Measurements from ENCODE around the gene ZFHX3.

Gene ZFHX3

GRCh38 chr16:72971370-72971769 is 76.6 kb downstream of the ZFHX3 start:
- H3K9me3 ChIP-seq, result no peaks in the 10 kb centered on the region
- peaks cover 0 to 90% (median 49%) of the 10 kb centered on the region in 4 donors for H3K4me1 ChIP-seq
- no peak for TF ChIP-seq CTCF (IDR thresholded peaks at IDR 0.05)
- intact Hi-C loops (cut with DNase I; ENCODE audit: low total_unique reads), result no loop called here
- H3K4me3 ChIP-seq, result no peak overlapping the region
- no peaks in the 10 kb centered on the region for H3K27me3 ChIP-seq
- no peaks in the 10 kb centered on the region for H3K36me3 ChIP-seq
- H3K27ac ChIP-seq, result peak overlapping the region; percentile 32 to 36
- no peak for DNase-seq

GRCh38 chr16:72970656-72971055 is 77.3 kb downstream of the ZFHX3 start:
- Histone ChIP-seq H3K4me1 (peaks cover 0 to 89% (median 42%) of the 10 kb centered on the region in 4 donors), H3K36me3 (no peaks in the 10 kb centered on the region), H3K4me3 (no peak overlapping the region), H3K27ac (peak overlapping the region; percentile 25 to 36), H3K27me3 (no peaks in the 10 kb centered on the region), H3K9me3 (no peaks in the 10 kb centered on the region)
- no peak for DNase-seq
- intact Hi-C loops (cut with DNase I; ENCODE audit: low total_unique reads), result no loop called here
- TF ChIP-seq CTCF (IDR thresholded peaks at IDR 0.05), result no peak

DNA sequence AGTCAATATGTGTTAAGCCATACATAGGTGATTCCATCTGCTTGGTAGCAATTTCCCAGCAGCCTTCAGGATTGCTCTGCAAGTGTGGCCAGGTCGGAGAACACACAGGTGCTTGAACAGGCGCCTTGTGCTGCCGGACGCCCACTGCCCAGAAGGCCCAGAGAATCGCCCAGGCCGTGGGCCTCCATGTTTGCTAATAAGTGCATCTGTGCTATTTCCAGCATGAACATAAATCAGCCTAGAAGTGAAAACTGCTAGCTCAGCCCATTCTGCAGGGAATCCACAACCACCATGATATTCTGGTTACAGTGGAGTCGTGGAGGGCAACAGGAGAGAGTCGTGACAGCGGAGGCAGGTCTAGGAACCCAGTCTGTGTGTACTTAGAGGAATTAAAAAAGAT is 78.1 kb downstream of the ZFHX3 start:
- H3K4me1 ChIP-seq, result peaks cover 0 to 82% (median 34%) of the 10 kb centered on the region in 4 donors
- no peak for DNase-seq
- no peaks in the 10 kb centered on the region for H3K36me3 ChIP-seq
- intact Hi-C loops (cut with DNase I; ENCODE audit: low total_unique reads), result no loop called here
- no peaks in the 10 kb centered on the region for H3K9me3 ChIP-seq
- H3K27ac ChIP-seq, result peak overlapping the region; percentile 25 to 36
- H3K27me3 ChIP-seq, result no peaks in the 10 kb centered on the region
- no peak overlapping the region for H3K4me3 ChIP-seq
- no peak for TF ChIP-seq CTCF (IDR thresholded peaks at IDR 0.05)

DNA sequence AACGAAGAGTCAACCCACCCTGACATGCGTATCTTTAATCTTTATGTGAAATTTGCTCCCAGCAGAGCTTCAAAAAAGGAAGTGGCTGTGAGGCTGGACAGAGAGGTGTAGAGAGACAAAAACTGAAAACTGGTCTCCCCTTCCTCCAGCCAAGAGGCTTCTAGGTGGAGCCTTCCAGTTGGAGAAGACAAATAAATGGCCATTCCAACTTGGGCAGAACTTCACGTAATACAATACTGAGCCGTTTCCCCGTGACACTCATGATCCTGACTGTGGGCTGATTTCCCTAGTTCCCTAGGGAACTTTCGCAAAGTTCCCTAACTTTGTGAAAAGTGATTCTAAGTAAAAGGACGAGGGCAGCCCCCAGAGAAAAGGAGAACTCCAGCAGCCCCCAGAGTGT is 78.8 kb downstream of the ZFHX3 start:
- Histone ChIP-seq H3K4me3 (no peak overlapping the region), H3K27me3 (no peaks in the 10 kb centered on the region), H3K9me3 (no peaks in the 10 kb centered on the region), H3K27ac (peak overlapping the region; percentile 25 to 36), H3K4me1 (peaks cover 0 to 82% (median 32%) of the 10 kb centered on the region in 4 donors), H3K36me3 (no peaks in the 10 kb centered on the region)
- TF ChIP-seq CTCF (IDR thresholded peaks at IDR 0.05), result no peak
- DNase-seq, result no peak
- intact Hi-C loops (cut with DNase I; ENCODE audit: low total_unique reads), result no loop called here

DNA sequence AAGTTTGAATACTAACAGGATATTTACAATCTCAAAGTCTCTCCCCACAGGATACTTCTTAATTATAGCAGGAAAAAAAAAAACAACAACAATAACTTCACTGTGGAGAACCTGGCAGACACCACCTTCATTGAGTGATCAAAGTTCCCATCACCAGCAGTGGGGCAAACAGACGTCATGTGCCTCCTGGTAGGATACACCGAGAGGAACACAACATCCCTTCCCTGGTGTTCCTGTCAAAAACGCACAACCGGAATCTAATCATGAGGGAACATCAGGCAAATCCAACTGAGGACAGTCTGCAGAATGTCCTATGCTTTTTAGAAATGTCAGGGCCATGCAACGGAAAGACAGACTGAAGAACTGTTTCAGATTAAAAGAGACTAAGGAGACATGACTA is 80.0 kb downstream of the ZFHX3 start:
- intact Hi-C loops (cut with DNase I; ENCODE audit: low total_unique reads), result no loop called here
- Histone ChIP-seq H3K27ac (peak overlapping the region; percentile 25 to 36), H3K27me3 (no peaks in the 10 kb centered on the region), H3K36me3 (no peaks in the 10 kb centered on the region), H3K4me1 (peaks cover 0 to 82% (median 37%) of the 10 kb centered on the region in 4 donors), H3K4me3 (no peak overlapping the region), H3K9me3 (no peaks in the 10 kb centered on the region)
- no peak for DNase-seq
- no peak for TF ChIP-seq CTCF (IDR thresholded peaks at IDR 0.05)
